AG09319 (cell line): ENCODE results near the gene RXRB.
A peak's percentile ranks its signal among the peaks of the same experiment; 100 is the strongest.

Experiments used
- DNase-seq: peaks from one replicate; pipeline ENCODE4 v3.0.0-alpha.2; 2010; ENCODE audit warnings: low read depth; ENCODE audit errors: extremely low read depth
- CTCF ChIP-seq: IDR thresholded peaks from 2 replicates; pipeline ENCODE4 v1.5.1; 2011; ENCODE audit warnings: low read depth, mild to moderate bottlenecking, inconsistent platforms, low read length, moderate library complexity

RXRB gene

GRCh38 chr6:33173535-33174180 lies 26.8 kb downstream of the RXRB start:
- DNase-seq, result no peak
- no peak for TF ChIP-seq CTCF

GRCh38 chr6:33172688-33173534 lies 27.6 kb downstream of the RXRB start:
- DNase-seq, result no peak
- peak; percentile 61 for TF ChIP-seq CTCF

GRCh38 chr6:33171880-33172687 lies 28.4 kb downstream of the RXRB start:
- DNase-seq, result no peak
- no peak for TF ChIP-seq CTCF

GRCh38 chr6:33171016-33171879 lies 29.2 kb downstream of the RXRB start:
- no peak for DNase-seq
- no peak for TF ChIP-seq CTCF

GRCh38 chr6:33170176-33171015 lies 30.1 kb downstream of the RXRB start:
- DNase-seq, result no peak
- TF ChIP-seq CTCF, result no peak

- DNase-seq, result no peak
- TF ChIP-seq CTCF, result no peak
Observed at GRCh38 chr6:33169291-33170175, 30.9 kb downstream of the RXRB start.
